ENCODE data around the gene MCEMP1.

Gene MCEMP1

GRCh38 chr19:7632340-7633203 is 44.3 kb upstream of the MCEMP1 start:
- Histone ChIP-seq H3K4me3 (ENCODE audit: low read depth, low read length) (no peak overlapping the region), H3K36me3 (replicated peaks) (no peaks in the 10 kb centered on the region), H3K27me3 (replicated peaks) (no peaks in the 10 kb centered on the region), H3K27ac (no peak overlapping the region)
- in situ Hi-C loops (cut with HindIII; ENCODE audit: low pct_ligation_motif_present, low sequenced_read_pairs): no loop called here
- DNase-seq: no peak
- no peak for TF ChIP-seq CTCF (IDR thresholded peaks at IDR 0.05; ENCODE audit: low read depth, low read length, missing control alignments)

- Histone ChIP-seq H3K27ac (no peak within 1 kb of the TSS), H3K36me3 (replicated peaks) (no peaks in the 10 kb centered on the region), H3K4me3 (ENCODE audit: low read depth, low read length) (no peak within 1 kb of the TSS), H3K27me3 (replicated peaks) (no peaks in the 10 kb centered on the region)
- no peak for DNase-seq
- no peak for TF ChIP-seq CTCF (IDR thresholded peaks at IDR 0.05; ENCODE audit: low read depth, low read length, missing control alignments)
- in situ Hi-C loops (cut with HindIII; ENCODE audit: low pct_ligation_motif_present, low sequenced_read_pairs): no loop called here
Observed at GRCh38 chr19:7633698-7634097, 43.2 kb upstream of the MCEMP1 start, which contains the start of gene PCP2. PCP2 (minus strand) TSS chr19:7633719; CDS start chr19:7633457, 262 bp downstream.

DNA sequence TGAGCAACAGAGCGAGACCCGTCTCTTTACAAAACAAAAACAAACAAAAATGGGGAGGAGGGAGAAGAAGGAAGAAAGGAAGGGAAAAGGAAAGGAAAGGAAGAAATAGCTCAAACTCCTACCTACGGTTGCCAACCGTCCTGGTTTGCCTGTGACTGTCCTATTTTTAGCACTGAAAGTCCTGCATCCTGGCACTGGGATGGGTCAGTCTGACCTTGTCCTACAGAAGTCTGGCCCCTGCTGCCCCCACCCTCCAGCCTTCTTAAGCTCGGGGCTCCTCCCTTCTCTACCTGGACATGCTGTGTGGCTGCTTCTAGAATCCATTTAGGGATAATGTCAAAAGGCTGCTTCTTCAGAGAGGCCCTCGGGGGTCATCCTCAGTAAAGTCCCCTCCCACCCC is 41.2 kb upstream of the MCEMP1 start:
- in situ Hi-C loops (cut with HindIII; ENCODE audit: low pct_ligation_motif_present, low sequenced_read_pairs): no loop called here
- Histone ChIP-seq H3K27me3 (replicated peaks) (no peaks in the 10 kb centered on the region), H3K27ac (no peak overlapping the region), H3K36me3 (replicated peaks) (no peaks in the 10 kb centered on the region), H3K4me3 (ENCODE audit: low read depth, low read length) (no peak overlapping the region)
- DNase-seq: no peak
- TF ChIP-seq CTCF (IDR thresholded peaks at IDR 0.05; ENCODE audit: low read depth, low read length, missing control alignments): no peak

DNA sequence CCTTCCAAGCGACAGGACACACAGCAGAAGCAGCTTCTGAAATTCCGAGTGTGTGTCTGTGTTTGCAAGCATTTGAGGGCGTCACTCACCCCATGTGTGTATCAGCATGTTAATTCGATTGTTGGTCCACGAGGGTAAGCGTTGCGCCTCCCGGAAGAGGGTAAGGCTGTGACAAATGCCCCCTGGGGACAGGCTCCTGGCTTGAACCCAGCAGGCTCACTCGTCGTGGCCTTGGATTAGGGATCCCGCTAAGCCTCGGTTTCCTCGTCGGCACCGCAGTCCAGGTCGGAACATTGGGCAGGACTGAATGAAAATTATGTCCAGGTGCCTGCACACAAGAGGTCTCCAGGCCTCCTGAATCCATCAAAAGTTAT is 40.6 kb upstream of the MCEMP1 start:
- DNase-seq: no peak
- H3K27ac ChIP-seq: no peak overlapping the region
- H3K4me3 ChIP-seq (ENCODE audit: low read depth, low read length): no peak overlapping the region
- TF ChIP-seq CTCF (IDR thresholded peaks at IDR 0.05; ENCODE audit: low read depth, low read length, missing control alignments): no peak
- no peaks in the 10 kb centered on the region for H3K27me3 ChIP-seq (replicated peaks)
- H3K36me3 ChIP-seq (replicated peaks): no peaks in the 10 kb centered on the region
- in situ Hi-C loops (cut with HindIII; ENCODE audit: low pct_ligation_motif_present, low sequenced_read_pairs): no loop called here

DNA sequence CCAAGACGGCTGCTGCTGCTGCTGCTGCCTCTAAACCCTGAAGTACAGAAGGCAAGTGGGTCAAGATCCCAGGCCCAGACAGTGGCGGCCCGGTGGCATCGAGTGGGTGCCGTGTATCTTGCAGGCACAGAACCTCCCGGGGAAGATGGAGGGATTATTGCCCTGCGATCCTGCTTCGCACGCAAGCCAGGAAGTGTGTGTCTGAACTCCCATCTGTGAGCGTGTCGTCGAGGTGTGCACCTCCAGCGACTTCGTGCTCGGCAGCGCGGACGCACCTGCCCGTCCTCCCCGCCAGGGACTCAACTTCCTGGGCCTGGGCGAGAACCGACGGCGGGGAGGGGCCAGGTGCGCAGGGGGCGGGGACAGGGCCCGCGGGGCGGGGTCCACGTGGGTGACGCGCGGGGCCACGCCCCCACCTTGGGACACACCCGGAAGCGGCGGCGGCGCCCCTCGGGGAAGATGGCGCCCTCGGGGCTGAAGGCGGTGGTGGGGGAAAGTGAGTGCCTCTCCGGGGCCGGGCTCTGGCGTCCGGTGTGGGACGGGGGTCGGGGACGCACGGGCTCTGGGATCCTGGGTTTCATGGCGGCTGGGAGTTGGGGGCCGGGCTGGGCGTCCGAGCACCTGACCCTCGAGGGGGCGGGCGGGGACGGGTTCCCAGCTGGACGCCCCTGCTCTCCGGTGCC is 40.1 kb upstream of the MCEMP1 start, which contains the start of gene STXBP2:
Gene STXBP2 (plus strand): TSS at position 420 of the 683 bp plus-strand sequence. CDS start 40 bp downstream, at position 460.
- Histone ChIP-seq H3K36me3 (replicated peaks) (no peaks in the 10 kb centered on the region), H3K27ac (no peak within 1 kb of the TSS), H3K27me3 (replicated peaks) (no peaks in the 10 kb centered on the region), H3K4me3 (ENCODE audit: low read depth, low read length) (peak within 1 kb of the TSS; percentile 42)
- DNase-seq: no peak
- TF ChIP-seq CTCF (IDR thresholded peaks at IDR 0.05; ENCODE audit: low read depth, low read length, missing control alignments): no peak
- in situ Hi-C loops (cut with HindIII; ENCODE audit: low pct_ligation_motif_present, low sequenced_read_pairs): no loop called here

Data from brain microvascular endothelial cell (primary cell).